Right lobe of liver (tissue), 4 donors: ENCODE data around the gene BICC1.

Source experiments
- CTCF ChIP-seq, 4 donors: fragments of 200-600 bp in 3 of 4; fragments of 450-650 bp in 1 of 4; IDR thresholded peaks; one replicate each; pipeline versions ENCODE4 v1.5.1 to v1.8.0; 2016 to 2022; ENCODE audit warnings: antibody characterized with exemption in 4 of 4, mild to moderate bottlenecking in 2 of 4
- POLR2A ChIP-seq: fragments of 450-650 bp; IDR thresholded peaks from one replicate; pipeline ENCODE4 v1.6.1; 2017; ENCODE audit warnings: antibody characterized with exemption, mild to moderate bottlenecking
- donor health status: DM: no; HTN: no; CAD: no.
- donor health status: DM: no; HTN: no; CAD: no.
- donor health status: DM: no; HTN: yes; CAD: no.

DNA sequence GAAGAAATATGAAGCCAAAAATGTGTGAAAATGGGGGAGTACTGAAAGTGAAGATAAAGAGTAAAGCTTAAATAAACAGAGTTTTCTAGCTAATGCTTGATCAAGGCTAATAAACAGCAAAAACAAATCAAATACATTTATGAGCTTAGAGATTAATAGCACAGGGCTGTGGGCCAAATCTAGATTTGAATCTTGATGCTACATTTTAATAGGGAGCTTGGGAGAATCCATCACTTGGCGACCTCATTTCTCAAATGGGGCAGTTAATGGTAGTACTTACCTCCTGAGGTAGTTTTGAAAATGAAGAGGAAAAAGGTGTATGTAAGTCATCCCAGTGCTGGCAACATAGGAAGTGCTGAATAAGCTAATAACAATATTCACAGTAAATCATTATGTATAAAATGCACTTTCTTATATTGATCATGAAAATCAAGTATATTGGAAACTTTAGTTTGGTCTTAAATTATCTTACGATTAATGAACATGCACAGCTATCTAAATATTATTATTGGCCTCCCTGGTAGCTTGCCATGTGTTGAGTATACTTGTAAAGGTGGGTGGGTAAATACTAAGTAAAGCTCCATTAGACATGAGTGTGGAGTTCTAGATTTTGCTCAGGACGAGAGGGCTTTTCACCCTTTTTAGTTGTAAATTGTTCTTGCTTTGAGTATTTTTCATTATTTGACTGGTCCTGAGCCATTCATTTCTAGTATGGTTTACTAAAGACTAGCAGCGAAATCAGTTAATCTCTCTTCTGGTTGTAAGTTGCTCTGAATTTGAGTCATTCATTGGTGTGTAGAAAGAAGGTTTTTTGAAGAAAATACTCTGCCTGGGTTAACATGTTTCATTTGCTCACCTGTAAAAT, 5.1 kb downstream of the BICC1 start:
- TF ChIP-seq POLR2A (no peak), CTCF (IDR thresholded peaks at IDR 0.05) (no peak)
